ENCODE data around the gene SKI.

SKI gene

GRCh38 chr1:2209400-2210083, 18.6 kb upstream of the SKI start:
- no peak for DNase-seq (ENCODE audit: low read depth)

- no peak for DNase-seq (ENCODE audit: low read depth)
These were observed 17.9 kb upstream of the SKI start for GRCh38 chr1:2210084-2210653.

GRCh38 chr1:2210786-2211185, 17.3 kb upstream of the SKI start:
- no peak for DNase-seq (ENCODE audit: low read depth)

GRCh38 chr1:2212274-2212531, 15.9 kb upstream of the SKI start:
- no peak for DNase-seq (ENCODE audit: low read depth)

- peak; percentile 86 for DNase-seq (ENCODE audit: low read depth)
These were observed 15.3 kb upstream of the SKI start for GRCh38 chr1:2212532-2213491.

- no peak for DNase-seq (ENCODE audit: low read depth)
These were observed 14.3 kb upstream of the SKI start for GRCh38 chr1:2213576-2214505.

- no peak for DNase-seq (ENCODE audit: low read depth)
These were observed 13.4 kb upstream of the SKI start for GRCh38 chr1:2214541-2215241.

GRCh38 chr1:2215329-2215728, 12.8 kb upstream of the SKI start:
- no peak for DNase-seq (ENCODE audit: low read depth)

GRCh38 chr1:2215909-2216766, 12.0 kb upstream of the SKI start:
- no peak for DNase-seq (ENCODE audit: low read depth)

GRCh38 chr1:2216767-2217058, 11.4 kb upstream of the SKI start:
- DNase-seq (ENCODE audit: low read depth), result no peak

GRCh38 chr1:2221271-2221670, 6.8 kb upstream of the SKI start:
- DNase-seq (ENCODE audit: low read depth), result no peak

- no peak for DNase-seq (ENCODE audit: low read depth)
These were observed 3.9 kb upstream of the SKI start for GRCh38 chr1:2224170-2224584.

- DNase-seq (ENCODE audit: low read depth), result no peak
These were observed 3.3 kb upstream of the SKI start for GRCh38 chr1:2224631-2225428.

- DNase-seq (ENCODE audit: low read depth), result no peak
These were observed 1.4 kb upstream of the SKI start for GRCh38 chr1:2226525-2227345.

GRCh38 chr1:2227346-2228156, 568 bp upstream of the SKI start:
- peak; percentile 70 for DNase-seq (ENCODE audit: low read depth)

GRCh38 chr1:2228694-2229036, 546 bp downstream of the SKI start:
- DNase-seq (ENCODE audit: low read depth), result no peak

- DNase-seq (ENCODE audit: low read depth), result no peak
These were observed 1.1 kb downstream of the SKI start for GRCh38 chr1:2229037-2229864.
